ENCODE data around the gene TMEM156. TPM values are rescaled to one million over a fixed set of nuclear protein-coding genes. Genes with fewer than 3 reads are reported as not detected.

TMEM156 gene
- total and polyA plus RNA-seq, 10 of the 15 experiments (the other 5 are each of a cell fraction or from before 2014, with no cell fraction given) = 20.8 to 48.3 (median 32.7) TPM

DNA sequence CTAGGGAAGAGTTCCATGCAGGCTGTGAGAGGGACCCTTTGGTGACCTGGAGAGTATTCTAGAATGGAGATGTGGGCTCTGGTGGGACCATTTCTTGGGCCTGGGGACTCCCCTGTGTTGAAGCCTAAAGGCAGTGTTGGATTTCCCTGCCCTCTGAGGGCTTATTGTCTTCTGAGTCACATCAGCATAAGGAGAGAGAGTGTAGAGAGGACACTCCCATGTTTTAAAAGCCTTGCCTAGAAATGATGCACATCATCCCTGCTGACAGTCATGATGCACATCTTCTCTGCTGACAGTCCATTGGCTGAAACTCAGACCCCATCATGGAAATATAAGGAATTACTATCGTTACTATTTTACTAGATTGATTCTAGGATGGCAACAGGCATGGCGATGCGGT is 112.7 kb downstream of the TMEM156 start:
- Histone ChIP-seq H3K4me3 (no peak overlapping the region), H3K27ac (ENCODE audit: control insufficient read depth, insufficient read depth) (no peak overlapping the region), H2AFZ (ENCODE audit: control insufficient read depth, low read depth, low read length) (no peak overlapping the region), H3K79me2 (ENCODE audit: control insufficient read depth, insufficient read depth, low read length) (no peaks in the 10 kb centered on the region), H3K4me1 (ENCODE audit: control insufficient read depth, insufficient read depth, low read length) (peaks cover 3% of the 10 kb centered on the region; the same call in 1 of the 2 replicates), H3K9me3 (replicated peaks; ENCODE audit: control insufficient read depth, insufficient read depth, low read length) (no peaks in the 10 kb centered on the region; the same call in 2 of the 3 replicates), H3K4me2 (ENCODE audit: control insufficient read depth, insufficient read depth) (no peak overlapping the region), H3K27me3 (replicated peaks in 1 of 2; ENCODE audit: control insufficient read depth in 2 of 2, insufficient read depth in 2 of 2, low read length in 1 of 2) (no peaks in the 10 kb centered on the region), H3K9ac (ENCODE audit: control insufficient read depth, insufficient read depth, low read length) (no peak overlapping the region), H3K36me3 (ENCODE audit: control insufficient read depth in 2 of 2, insufficient read depth in 2 of 2, low read length in 1 of 2) (no peaks in the 10 kb centered on the region), H4K20me1 (ENCODE audit: control insufficient read depth, insufficient read depth) (no peaks in the 10 kb centered on the region)
- 100% methylated on average over 3 of the region's 3 CpGs for WGBS (ENCODE audit: insufficient coverage, insufficient replicate concordance, low lambda C conversion rate, missing lambda C conversion rate)
- ChIA-PET SMC1A (ENCODE audit: uncharacterized antibody, unreplicated experiment) (no interaction called here), RAD21 (ENCODE audit: unreplicated experiment) (no interaction called here), CTCF (no interaction called here), POLR2A (no interaction called here)
- no TSS peak for BruUV-seq (replicated peaks)
- intact Hi-C loops (cut with micrococcal nuclease; ENCODE audit: unreplicated experiment) (no loop called here), in situ Hi-C loops (cut with MboI) (loop anchor here (25.0 kb wide), 1 partner anchor 518 kb away; no protein-coding TSS in a partner anchor)
- ATAC-seq = no peak
- TF ChIP-seq ETV6 (conservative IDR thresholded peaks at IDR 0.05 in 1 of 2, IDR thresholded peaks at IDR 0.05 in 1 of 2; ENCODE audit: borderline replicate concordance in 1 of 2, low read depth in 1 of 2) = no peak
- TF ChIP-seq, protein P1, sequence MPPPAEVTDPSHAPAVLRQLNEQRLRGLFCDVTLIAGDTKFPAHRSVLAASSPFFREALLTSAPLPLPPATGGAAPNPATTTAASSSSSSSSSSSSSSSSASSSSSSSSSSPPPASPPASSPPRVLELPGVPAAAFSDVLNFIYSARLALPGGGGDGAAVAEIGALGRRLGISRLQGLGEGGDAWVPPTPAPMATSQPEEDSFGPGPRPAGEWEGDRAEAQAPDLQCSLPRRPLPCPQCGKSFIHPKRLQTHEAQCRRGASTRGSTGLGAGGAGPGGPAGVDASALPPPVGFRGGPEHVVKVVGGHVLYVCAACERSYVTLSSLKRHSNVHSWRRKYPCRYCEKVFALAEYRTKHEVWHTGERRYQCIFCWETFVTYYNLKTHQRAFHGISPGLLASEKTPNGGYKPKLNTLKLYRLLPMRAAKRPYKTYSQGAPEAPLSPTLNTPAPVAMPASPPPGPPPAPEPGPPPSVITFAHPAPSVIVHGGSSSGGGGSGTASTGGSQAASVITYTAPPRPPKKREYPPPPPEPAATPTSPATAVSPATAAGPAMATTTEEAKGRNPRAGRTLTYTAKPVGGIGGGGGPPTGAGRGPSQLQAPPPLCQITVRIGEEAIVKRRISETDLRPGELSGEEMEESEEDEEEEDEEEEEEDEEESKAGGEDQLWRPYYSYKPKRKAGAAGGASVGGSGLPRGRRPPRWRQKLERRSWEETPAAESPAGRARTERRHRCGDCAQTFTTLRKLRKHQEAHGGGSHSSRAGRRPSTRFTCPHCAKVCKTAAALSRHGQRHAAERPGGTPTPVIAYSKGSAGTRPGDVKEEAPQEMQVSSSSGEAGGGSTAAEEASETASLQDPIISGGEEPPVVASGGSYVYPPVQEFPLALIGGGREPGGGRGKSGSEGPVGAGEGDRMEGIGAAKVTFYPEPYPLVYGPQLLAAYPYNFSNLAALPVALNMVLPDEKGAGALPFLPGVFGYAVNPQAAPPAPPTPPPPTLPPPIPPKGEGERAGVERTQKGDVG (CRISPR knock-in tag; IDR thresholded peaks at IDR 0.05) = no peak
- no peak for TF ChIP-seq MYB (IDR thresholded peaks at IDR 0.05; ENCODE audit: borderline replicate concordance, low read depth, low read length)
- TF ChIP-seq TAF1 (IDR thresholded peaks at IDR 0.05; ENCODE audit: borderline replicate concordance, low read depth, low read length) = no peak
- no peak for TF ChIP-seq MYC (IDR thresholded peaks at IDR 0.05; ENCODE audit: insufficient read depth, insufficient read length, insufficient replicate concordance, low read length, severe bottlenecking)
- no peak for TF ChIP-seq NFIC (IDR thresholded peaks at IDR 0.05; ENCODE audit: low read depth, low read length)
- TF ChIP-seq MXI1 (IDR thresholded peaks at IDR 0.05; ENCODE audit: low read depth, low read length) = no peak
- TF ChIP-seq IKZF1 (conservative IDR thresholded peaks at IDR 0.05) = no peak
- DNase-seq (ENCODE audit: low read depth, low spot score) = no peak
- no peak for FAIRE-seq

All from GM12878 (cell line).